Measurements from ENCODE around the gene C10orf62.

- no peak for TF ChIP-seq POLR2AphosphoS5 (IDR thresholded peaks at IDR 0.05; ENCODE audit: low read length)
- no peak for TF ChIP-seq YY1 (IDR thresholded peaks at IDR 0.05; ENCODE audit: low read depth, low read length)
- no peak for TF ChIP-seq POLR2A (IDR thresholded peaks at IDR 0.05; ENCODE audit: low read depth, low read length)
- no peak for TF ChIP-seq EGR1 (IDR thresholded peaks at IDR 0.05; ENCODE audit: borderline replicate concordance in 1 of 2, low read depth in 2 of 2, low read length in 2 of 2)
- no peak for TF ChIP-seq CTCF (IDR thresholded peaks at IDR 0.05 in 2 of 3, conservative IDR thresholded peaks at IDR 0.05 in 1 of 3; ENCODE audit: control insufficient read depth in 2 of 3, extremely low read depth in 1 of 3, insufficient read depth in 1 of 3, low read depth in 3 of 3, low read length in 3 of 3)
- TF ChIP-seq RFX5 (IDR thresholded peaks at IDR 0.05; ENCODE audit: low read depth, low read length), result no peak
- no peak for TF ChIP-seq CREB1 (IDR thresholded peaks at IDR 0.05; ENCODE audit: low read depth)
- no peak for TF ChIP-seq ATF7 (IDR thresholded peaks at IDR 0.05; ENCODE audit: low read depth)
Observed at GRCh38 chr10:97607095-97607636, 17.6 kb downstream of the C10orf62 start.
